CD14-positive monocyte (primary cell): ENCODE data around the gene ADGRL3. TPM values are rescaled to one million over a fixed set of nuclear protein-coding genes. Genes with fewer than 3 reads are reported as not detected.
A peak's percentile ranks its signal among the peaks of the same experiment; 100 is the strongest.

Experiments used
- DNase-seq, 3 donors: peaks; one replicate each; pipeline ENCODE4 v3.0.0-alpha.2; 2011 to 2022
- H2AFZ ChIP-seq: 2 replicates; pipeline ENCODE4 v1.6.0; 2012; ENCODE audit warnings: mild to moderate bottlenecking, low read depth, low read length, inconsistent platforms; ENCODE audit not compliant: insufficient read depth, poor library complexity, severe bottlenecking
- H3K27ac ChIP-seq, 2 donors: 1 replicate in 1 of 2; 2 replicates in 1 of 2; pipeline ENCODE4 v1.5.1; 2012 to 2013; ENCODE audit warnings: low read length in 2 of 2, control low read depth in 1 of 2, inconsistent platforms in 1 of 2, low read depth in 1 of 2, mild to moderate bottlenecking in 1 of 2
- H3K27me3 ChIP-seq, 2 donors: one replicate each; pipeline versions ENCODE4 v1.6.0 to v1.6.1; 2011 to 2013; ENCODE audit warnings: low read length in 2 of 2; ENCODE audit not compliant: control insufficient read depth in 2 of 2, insufficient read depth in 2 of 2
- H3K36me3 ChIP-seq, 2 donors: replicated peaks in 1 of 2; 1 replicate in 1 of 2; 2 replicates in 1 of 2; pipeline versions ENCODE4 v1.5.1 to v1.6.1; 2012 to 2013; ENCODE audit warnings: low read length in 2 of 2, control low read depth in 1 of 2, inconsistent platforms in 1 of 2, mild to moderate bottlenecking in 1 of 2; ENCODE audit not compliant: insufficient read depth in 2 of 2, control insufficient read depth in 1 of 2
- H3K4me1 ChIP-seq, 2 donors: 1 replicate in 1 of 2; 2 replicates in 1 of 2; pipeline versions ENCODE4 v1.5.1 to v1.6.1; 2012 to 2013; ENCODE audit warnings: low read length in 2 of 2, control low read depth in 1 of 2, inconsistent platforms in 1 of 2, mild to moderate bottlenecking in 1 of 2, moderate library complexity in 1 of 2; ENCODE audit not compliant: insufficient read depth in 2 of 2, control insufficient read depth in 1 of 2
- H3K4me2 ChIP-seq: replicated peaks from 2 replicates; pipeline ENCODE3; 2012; ENCODE audit warnings: low read length, moderate library complexity, mild to moderate bottlenecking; ENCODE audit not compliant: poor library complexity, severe bottlenecking; ENCODE audit errors: extremely low read depth
- H3K4me3 ChIP-seq, 3 experiments: fragments of 200-600 bp in 1 of 3; sonication (generic) in 1 of 3; replicated peaks in 1 of 3; 1 replicate in 2 of 3; 2 replicates in 1 of 3; pipeline ENCODE4 v1.5.1; 2011 to 2013; ENCODE audit warnings: low read length in 3 of 3, mild to moderate bottlenecking in 3 of 3, control low read depth in 2 of 3, low read depth in 2 of 3, inconsistent platforms in 1 of 3, moderate library complexity in 1 of 3
- H3K79me2 ChIP-seq: 2 replicates; pipeline ENCODE4 v1.6.0; 2012; ENCODE audit warnings: mild to moderate bottlenecking, control low read depth, inconsistent platforms, low read length, moderate library complexity; ENCODE audit not compliant: insufficient read depth
- H3K9ac ChIP-seq: 2 replicates; pipeline ENCODE4 v1.6.0; 2017; ENCODE audit warnings: low read length, mild to moderate bottlenecking; ENCODE audit not compliant: insufficient read depth, poor library complexity, severe bottlenecking
- H3K9me3 ChIP-seq, 2 donors: replicated peaks in 1 of 2; 1 replicate in 1 of 2; 2 replicates in 1 of 2; pipeline versions ENCODE4 v1.5.1 to v1.6.1; 2012 to 2013; ENCODE audit warnings: low read length in 2 of 2, control low read depth in 1 of 2; ENCODE audit not compliant: control insufficient read depth in 1 of 2, insufficient read depth in 1 of 2
- H4K20me1 ChIP-seq: 2 replicates; pipeline ENCODE4 v1.6.0; 2012; ENCODE audit warnings: mild to moderate bottlenecking, low read length, control low read depth, moderate library complexity; ENCODE audit not compliant: insufficient read depth
- H3K27ac Mint-ChIP-seq, 7 donors: one replicate each; pipeline ENCODE4 v1.8.0; 2020; ENCODE audit warnings: mild to moderate bottlenecking in 7 of 7, mixed read lengths in 7 of 7, moderate library complexity in 6 of 7, inconsistent platforms in 2 of 7
- H3K27me3 Mint-ChIP-seq, 3 donors: one replicate each; pipeline ENCODE4 v1.8.0; 2021 to 2022; ENCODE audit warnings: low read depth in 3 of 3, mild to moderate bottlenecking in 3 of 3, mixed read lengths in 3 of 3, moderate library complexity in 3 of 3, inconsistent platforms in 1 of 3
- H3K36me3 Mint-ChIP-seq, 2 donors: one replicate each; pipeline ENCODE4 v1.8.0; 2020; ENCODE audit warnings: mixed read lengths in 2 of 2, inconsistent platforms in 1 of 2, mild to moderate bottlenecking in 1 of 2
- H3K4me1 Mint-ChIP-seq: one replicate; pipeline ENCODE4 v1.8.0; 2020; ENCODE audit warnings: mild to moderate bottlenecking, mixed read lengths
- H3K4me3 Mint-ChIP-seq, 2 donors: one replicate each; pipeline ENCODE4 v1.8.0; 2020; ENCODE audit warnings: mild to moderate bottlenecking in 2 of 2, mixed read lengths in 2 of 2, moderate library complexity in 1 of 2
- H3K9me3 Mint-ChIP-seq, 7 donors: one replicate each; pipeline ENCODE4 v1.8.0; 2020 to 2022; ENCODE audit warnings: mixed read lengths in 7 of 7, mild to moderate bottlenecking in 6 of 7, moderate library complexity in 6 of 7, inconsistent platforms in 2 of 7
- CTCF ChIP-seq: fragments of 200-600 bp; IDR thresholded peaks from one replicate; pipeline ENCODE4 v1.8.0; 2022; ENCODE audit warnings: antibody characterized with exemption, mild to moderate bottlenecking
- WGBS: methylation state at CpG from one replicate; pipeline ENCODE4 v1.1.5; 2013; ENCODE audit warnings: missing lambda C conversion rate; ENCODE audit not compliant: insufficient coverage; 5-methylcytosine and 5-hydroxymethylcytosine counted together
- intact Hi-C, 2 donors: fragments of 100-400 bp; cut with micrococcal nuclease; formaldehyde crosslinking; loops; one replicate each; pipeline versions ENCODE4 v1.15.0 to v1.15.1; 2023
- polyA plus RNA-seq, 3 donors: library from polyadenylated mRNA; depleted of rRNA in 1 of 3; unstranded in 2 of 3; stranded (reverse) in 1 of 3; fragments of 300-500 nt in 2 of 3; fragments of >200 nt in 1 of 3; fragmentation: Illumina TruSeq in 2 of 3; gene quantifications; 1 replicate in 2 of 3; 2 replicates in 1 of 3; pipeline ENCODE4 v1.2.3, GENCODE V29; 2012 to 2021

The ADGRL3 gene
- polyA plus RNA-seq, 3 donors, result not detected

- no peak overlapping the region for H3K4me3 ChIP-seq
- Mint-ChIP-seq H3K36me3 (peaks cover 6% of the 10 kb centered on the region in 2 donors), H3K4me3 (peak overlapping the region in 1 of 2 donors; percentile 95), H3K9me3 (peaks cover 0 to 29% (median 9%) of the 10 kb centered on the region in 7 donors), H3K27me3 (peaks cover 64 to 76% (median 65%) of the 10 kb centered on the region in 3 donors), H3K27ac (no peak overlapping the region), H3K4me1 (peaks cover 20% of the 10 kb centered on the region)
- H2AFZ ChIP-seq, result no peak overlapping the region
- no CpG with 5 or more reads among the region's 3 CpGs for WGBS
- no peaks in the 10 kb centered on the region for H3K79me2 ChIP-seq
- peaks cover 44 to 76% of the 10 kb centered on the region in 2 donors for H3K27me3 ChIP-seq
- H3K36me3 ChIP-seq, result no peaks in the 10 kb centered on the region
- DNase-seq, result no peak
- H3K9ac ChIP-seq, result no peak overlapping the region
- H3K9me3 ChIP-seq, result peaks cover 0 to 26% of the 10 kb centered on the region in 2 donors
- no peaks in the 10 kb centered on the region for H4K20me1 ChIP-seq
- TF ChIP-seq CTCF, result no peak
- peaks cover 8 to 22% of the 10 kb centered on the region in 2 donors for H3K4me1 ChIP-seq
- intact Hi-C loops, result no loop called here
- H3K4me2 ChIP-seq, result no peak overlapping the region
- H3K27ac ChIP-seq, result no peak overlapping the region
These were observed 3.3 kb downstream of the ADGRL3 start for GRCh38 chr4:61203436-61203790.

- H3K79me2 ChIP-seq, result no peaks in the 10 kb centered on the region
- no peak overlapping the region for H2AFZ ChIP-seq
- no peak overlapping the region for H3K4me3 ChIP-seq
- no peak for TF ChIP-seq CTCF
- no peaks in the 10 kb centered on the region for H4K20me1 ChIP-seq
- H3K36me3 ChIP-seq, result no peaks in the 10 kb centered on the region
- Mint-ChIP-seq H3K4me1 (peaks cover 20% of the 10 kb centered on the region), H3K27me3 (peaks cover 55 to 67% (median 57%) of the 10 kb centered on the region in 3 donors), H3K27ac (no peak overlapping the region), H3K4me3 (peak overlapping the region in 1 of 2 donors; percentile 35), H3K9me3 (peaks cover 0 to 29% (median 9%) of the 10 kb centered on the region in 7 donors), H3K36me3 (peaks cover 6% of the 10 kb centered on the region in 2 donors)
- intact Hi-C loops, result no loop called here
- H3K4me1 ChIP-seq, result peaks cover 8 to 22% of the 10 kb centered on the region in 2 donors
- H3K4me2 ChIP-seq, result no peak overlapping the region
- no peak overlapping the region for H3K9ac ChIP-seq
- peaks cover 34 to 65% of the 10 kb centered on the region in 2 donors for H3K27me3 ChIP-seq
- H3K9me3 ChIP-seq, result peaks cover 0 to 24% of the 10 kb centered on the region in 2 donors
- DNase-seq, result no peak
- WGBS, result no CpG with 5 or more reads among the region's 2 CpGs
- no peak overlapping the region for H3K27ac ChIP-seq
These were observed 4.4 kb downstream of the ADGRL3 start for GRCh38 chr4:61204353-61205060.
